ENCODE measurements around the gene CLMN.
A peak's percentile ranks its signal among the peaks of the same experiment; 100 is the strongest.

CLMN gene

GRCh38 chr14:95319312-95320077, at the start of gene CLMN:
CLMN (minus strand) TSS chr14:95319908; CDS start chr14:95319792, 116 bp downstream.
- H3K36me3 Mint-ChIP-seq, result no peaks in the 10 kb centered on the region
- H3K9me3 Mint-ChIP-seq, result no peaks in the 10 kb centered on the region
- H3K4me1 Mint-ChIP-seq, result peaks cover 32 to 45% of the 10 kb centered on the region in 2 donors
- H3K4me3 Mint-ChIP-seq, result peak within 1 kb of the TSS; percentile 85 to 87
- DNase-seq (peak; percentile 26), ATAC-seq (replicated peaks) (peak; percentile 53 to 60)
- no peaks in the 10 kb centered on the region for H3K27me3 Mint-ChIP-seq
- H3K27ac Mint-ChIP-seq, result peak within 1 kb of the TSS; percentile 67

GRCh38 chr14:95365401-95365800, 45.7 kb upstream of the CLMN start:
- H3K4me1 Mint-ChIP-seq, result peaks cover 15 to 21% of the 10 kb centered on the region in 2 donors

GRCh38 chr14:95364481-95365209, 44.9 kb upstream of the CLMN start:
- H3K27ac Mint-ChIP-seq, result no peak overlapping the region
- peaks cover 13 to 24% of the 10 kb centered on the region in 2 donors for H3K4me1 Mint-ChIP-seq
- DNase-seq (no peak), ATAC-seq (replicated peaks) (no peak)
- H3K4me3 Mint-ChIP-seq, result no peak overlapping the region
- H3K36me3 Mint-ChIP-seq, result no peaks in the 10 kb centered on the region
- no peaks in the 10 kb centered on the region for H3K9me3 Mint-ChIP-seq
- peaks cover 23 to 41% of the 10 kb centered on the region in 2 donors for H3K27me3 Mint-ChIP-seq

More at GRCh38 chr14:95365401-95365800, 45.7 kb upstream of the CLMN start:
- Mint-ChIP-seq H3K9me3 (no peaks in the 10 kb centered on the region), H3K27ac (no peak overlapping the region), H3K36me3 (no peaks in the 10 kb centered on the region), H3K4me3 (no peak overlapping the region), H3K27me3 (peaks cover 23 to 40% of the 10 kb centered on the region in 2 donors)
- no peak for ATAC-seq (replicated peaks)
- DNase-seq, result no peak

DNA sequence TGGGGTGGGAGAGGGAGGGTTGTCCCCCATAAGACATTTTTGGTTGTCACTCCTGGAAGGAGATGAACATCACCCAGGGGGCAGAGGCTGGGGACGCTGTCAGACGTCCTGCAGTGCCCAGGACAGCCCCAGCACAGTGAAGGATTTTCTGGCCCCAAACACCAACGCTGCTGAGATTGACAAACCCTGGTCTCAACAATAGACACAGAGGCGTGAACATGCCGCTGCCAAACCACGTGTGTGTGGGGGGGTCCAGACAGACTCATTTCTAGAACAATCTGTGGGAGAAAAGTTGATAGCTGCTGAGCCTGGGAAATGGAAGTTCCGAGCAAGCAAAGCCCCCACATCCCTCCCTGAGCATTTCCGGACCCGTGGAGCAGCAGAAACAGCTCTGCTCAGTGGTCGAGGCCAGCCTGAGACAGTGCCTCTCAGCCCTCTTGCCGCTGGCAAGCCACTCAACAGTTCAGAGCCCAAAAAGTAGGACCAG, 43.8 kb upstream of the CLMN start:
- H3K4me3 Mint-ChIP-seq, result no peak overlapping the region
- H3K9me3 Mint-ChIP-seq, result no peaks in the 10 kb centered on the region
- ATAC-seq (replicated peaks) (no peak), DNase-seq (no peak)
- no peak overlapping the region for H3K27ac Mint-ChIP-seq
- peaks cover 23 to 41% of the 10 kb centered on the region in 2 donors for H3K27me3 Mint-ChIP-seq
- no peaks in the 10 kb centered on the region for H3K36me3 Mint-ChIP-seq
- H3K4me1 Mint-ChIP-seq, result peaks cover 8 to 24% of the 10 kb centered on the region in 2 donors

GRCh38 chr14:95362138-95362494, 42.4 kb upstream of the CLMN start:
- ATAC-seq (replicated peaks) (no peak), DNase-seq (no peak)
- Mint-ChIP-seq H3K36me3 (no peaks in the 10 kb centered on the region), H3K27ac (no peak overlapping the region), H3K27me3 (peaks cover 23 to 41% of the 10 kb centered on the region in 2 donors), H3K9me3 (no peaks in the 10 kb centered on the region), H3K4me1 (peaks cover 8 to 24% of the 10 kb centered on the region in 2 donors), H3K4me3 (no peak overlapping the region)

GRCh38 chr14:95361373-95362137, 41.8 kb upstream of the CLMN start:
- no peak overlapping the region for H3K27ac Mint-ChIP-seq
- no peaks in the 10 kb centered on the region for H3K9me3 Mint-ChIP-seq
- H3K27me3 Mint-ChIP-seq, result peaks cover 23 to 40% of the 10 kb centered on the region in 2 donors
- H3K4me1 Mint-ChIP-seq, result peaks cover 8 to 24% of the 10 kb centered on the region in 2 donors
- ATAC-seq (replicated peaks), result peak; percentile 89
- no peaks in the 10 kb centered on the region for H3K36me3 Mint-ChIP-seq
- peak; percentile 31 for DNase-seq
- no peak overlapping the region for H3K4me3 Mint-ChIP-seq

GRCh38 chr14:95360828-95361227, 41.1 kb upstream of the CLMN start:
- Mint-ChIP-seq H3K9me3 (no peaks in the 10 kb centered on the region), H3K4me1 (peaks cover 8 to 24% of the 10 kb centered on the region in 2 donors), H3K4me3 (no peak overlapping the region), H3K27me3 (peaks cover 21 to 33% of the 10 kb centered on the region in 2 donors), H3K27ac (peak overlapping the region; percentile 47), H3K36me3 (no peaks in the 10 kb centered on the region)
- DNase-seq (no peak), ATAC-seq (replicated peaks) (no peak)

- H3K4me3 Mint-ChIP-seq, result peak overlapping the region in 1 of 2 donors; percentile 25
- H3K27me3 Mint-ChIP-seq, result peaks cover 19 to 31% of the 10 kb centered on the region in 2 donors
Observed at GRCh38 chr14:95359994-95360826, 40.5 kb upstream of the CLMN start.

GRCh38 chr14:95356245-95356869, 36.6 kb upstream of the CLMN start:
- no peak overlapping the region for H3K27ac Mint-ChIP-seq
- H3K27me3 Mint-ChIP-seq, result peaks cover 3 to 10% of the 10 kb centered on the region in 2 donors
- ATAC-seq (replicated peaks) (no peak), DNase-seq (no peak)
- H3K9me3 Mint-ChIP-seq, result peaks cover 2 to 5% of the 10 kb centered on the region in 2 donors
- peaks cover 8 to 21% of the 10 kb centered on the region in 2 donors for H3K4me1 Mint-ChIP-seq
- no peak overlapping the region for H3K4me3 Mint-ChIP-seq
- peaks cover 4 to 5% of the 10 kb centered on the region in 2 donors for H3K36me3 Mint-ChIP-seq

More at GRCh38 chr14:95359994-95360826, 40.5 kb upstream of the CLMN start:
- H3K9me3 Mint-ChIP-seq, result no peaks in the 10 kb centered on the region
- ATAC-seq (replicated peaks) (peak in 1 of 2 donors; percentile 53), DNase-seq (no peak)
- H3K4me1 Mint-ChIP-seq, result peaks cover 8 to 24% of the 10 kb centered on the region in 2 donors
- no peaks in the 10 kb centered on the region for H3K36me3 Mint-ChIP-seq
- H3K27ac Mint-ChIP-seq, result peak overlapping the region; percentile 47

- Mint-ChIP-seq H3K27me3 (peaks cover 0 to under 1% of the 10 kb centered on the region in 2 donors), H3K9me3 (peaks cover 2 to 5% of the 10 kb centered on the region in 2 donors), H3K27ac (no peak overlapping the region), H3K36me3 (peaks cover 4 to 5% of the 10 kb centered on the region in 2 donors), H3K4me1 (peaks cover 7 to 12% of the 10 kb centered on the region in 2 donors), H3K4me3 (no peak overlapping the region)
- no peak for ATAC-seq (replicated peaks)
- no peak for DNase-seq
Observed at GRCh38 chr14:95355422-95355821, 35.7 kb upstream of the CLMN start.

GRCh38 chr14:95354834-95355233, 35.1 kb upstream of the CLMN start:
- Mint-ChIP-seq H3K4me3 (no peak overlapping the region), H3K27me3 (no peaks in the 10 kb centered on the region), H3K36me3 (peaks cover 4 to 5% of the 10 kb centered on the region in 2 donors), H3K27ac (no peak overlapping the region), H3K9me3 (peaks cover 2 to 5% of the 10 kb centered on the region in 2 donors), H3K4me1 (peaks cover 7 to 8% of the 10 kb centered on the region in 2 donors)
- no peak for ATAC-seq (replicated peaks)
- DNase-seq, result no peak

DNA sequence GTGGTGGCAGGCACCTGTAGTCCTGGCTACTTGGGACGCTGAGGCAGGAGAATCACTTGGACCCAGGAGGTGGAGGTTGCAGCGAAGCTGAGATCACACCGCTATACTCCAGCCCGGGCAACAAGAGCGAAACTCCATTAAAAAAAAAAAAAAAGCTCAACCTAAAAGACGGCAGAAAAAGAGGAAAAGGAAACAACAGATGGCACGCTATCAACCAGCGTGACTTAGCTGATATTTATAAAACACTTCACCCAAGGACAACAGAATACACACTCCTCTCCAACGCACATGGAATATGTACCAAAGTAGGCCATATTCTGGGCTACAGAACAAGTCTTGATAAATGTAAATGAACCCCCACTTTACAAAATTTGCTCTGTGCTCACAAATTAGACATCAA, 34.0 kb upstream of the CLMN start:
- Mint-ChIP-seq H3K4me3 (peak overlapping the region; percentile 42 to 51), H3K9me3 (peaks cover 2 to 5% of the 10 kb centered on the region in 2 donors), H3K27ac (peak overlapping the region; percentile 39), H3K36me3 (peaks cover 4 to 5% of the 10 kb centered on the region in 2 donors), H3K27me3 (no peaks in the 10 kb centered on the region), H3K4me1 (peaks cover 7 to 8% of the 10 kb centered on the region in 2 donors)
- no peak for DNase-seq
- ATAC-seq (replicated peaks), result peak in 1 of 2 donors; percentile 47

DNA sequence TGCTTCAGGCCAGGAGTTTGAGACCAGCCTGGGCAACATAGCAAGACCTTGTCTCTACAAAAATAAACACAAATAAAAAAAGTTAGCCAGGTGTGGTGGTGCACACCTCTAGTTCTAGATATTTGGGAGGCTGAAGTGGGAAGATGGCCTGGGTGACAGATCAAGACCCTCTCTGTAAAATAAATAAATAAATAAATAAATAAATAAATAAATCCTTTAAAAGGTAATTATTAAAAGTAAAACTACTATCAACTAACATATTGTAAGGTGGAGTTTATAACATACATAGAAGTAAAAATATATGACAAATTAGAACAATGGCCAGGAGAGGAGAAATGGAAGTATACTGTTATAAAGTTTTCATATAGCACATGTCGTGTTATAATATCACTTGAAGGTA, 33.3 kb upstream of the CLMN start:
- Mint-ChIP-seq H3K4me3 (no peak overlapping the region), H3K27ac (no peak overlapping the region), H3K27me3 (no peaks in the 10 kb centered on the region), H3K36me3 (peaks cover 4 to 5% of the 10 kb centered on the region in 2 donors), H3K9me3 (peaks cover 2 to 5% of the 10 kb centered on the region in 2 donors), H3K4me1 (peaks cover 7 to 8% of the 10 kb centered on the region in 2 donors)
- no peak for DNase-seq
- ATAC-seq (replicated peaks), result no peak
